PC-3 (cell line): ENCODE measurements around the gene KLHL1. TPM values are rescaled to one million over a fixed set of nuclear protein-coding genes. Genes with fewer than 3 reads are reported as not detected.

Experiments used
- ATAC-seq: fragments of 200-7000 bp; cut with Tn5 transposase; 2 replicates; pipeline ENCODE4 v1.9.1; 2020; ENCODE audit warnings: mild to moderate bottlenecking, moderate library complexity
- BruUV-seq: library from RNA; stranded (reverse); fragments of 400-500 nt; replicated peaks from 2 replicates; lab custom pipeline; 2021; lab: Mats Ljungman, UMichigan
- CTCF ChIA-PET: fragments of 300-600 bp; sonication (Branson Sonifier 250); formaldehyde crosslinking; loops from one replicate; lab custom pipeline; 2022; ENCODE audit warnings: antibody characterized with exemption; lab: Charles Lee
- POLR2A ChIA-PET: fragments of 300-600 bp; sonication (Branson Sonifier 250); formaldehyde crosslinking; loops from one replicate; lab custom pipeline; 2022; ENCODE audit warnings: antibody characterized with exemption; ENCODE audit not compliant: unreplicated experiment; lab: Charles Lee
- DNase-seq: peaks from one replicate; pipeline ENCODE4 v3.0.0-alpha.2; 2015
- H2AFZ ChIP-seq: fragments of 300-600 bp; sonication (generic); 2 replicates; pipeline ENCODE4 v1.6.0; 2016; ENCODE audit warnings: antibody characterized with exemption, low read length
- H3F3A ChIP-seq: fragments of 300-600 bp; sonication (generic); one replicate; pipeline ENCODE4 v1.6.0; 2017; ENCODE audit warnings: antibody characterized with exemption, low read length, control low read depth, mild to moderate bottlenecking; ENCODE audit not compliant: unreplicated experiment
- H3K27ac ChIP-seq: fragments of 300-600 bp; sonication (generic); 2 replicates; pipeline ENCODE4 v1.5.1; 2016; ENCODE audit warnings: mild to moderate bottlenecking, low read length
- H3K27me3 ChIP-seq: fragments of 300-600 bp; sonication (generic); 2 replicates; pipeline ENCODE4 v1.6.1; 2016; ENCODE audit warnings: low read length, mixed read lengths
- H3K36me3 ChIP-seq: fragments of 300-600 bp; sonication (generic); 2 replicates; pipeline ENCODE4 v1.6.1; 2016; ENCODE audit warnings: low read depth, mixed run types, low read length, mixed read lengths
- H3K4me1 ChIP-seq: fragments of 300-600 bp; sonication (generic); 2 replicates; pipeline ENCODE4 v1.5.1; 2016; ENCODE audit warnings: low read length; ENCODE audit not compliant: insufficient read depth
- H3K4me2 ChIP-seq: fragments of 300-600 bp; sonication (generic); 2 replicates; pipeline ENCODE4 v1.6.0; 2016; ENCODE audit warnings: low read length
- H3K4me3 ChIP-seq: fragments of 300-600 bp; sonication (generic); 2 replicates; pipeline ENCODE4 v1.5.1; 2016; ENCODE audit warnings: mild to moderate bottlenecking, low read length, mixed read lengths
- H3K79me2 ChIP-seq: fragments of 300-600 bp; sonication (generic); 2 replicates; pipeline ENCODE4 v1.6.1; 2017; ENCODE audit warnings: low read length, mixed read lengths
- H3K9ac ChIP-seq: fragments of 300-600 bp; sonication (generic); 2 replicates; pipeline ENCODE4 v1.6.0; 2016; ENCODE audit warnings: mild to moderate bottlenecking, low read length
- H3K9me2 ChIP-seq: fragments of 300-600 bp; sonication (generic); replicated peaks from 2 replicates; pipeline ENCODE4 v1.6.1; 2016; ENCODE audit warnings: mixed run types, low read length, mixed read lengths
- H3K9me3 ChIP-seq: fragments of 300-600 bp; sonication (generic); 2 replicates; pipeline ENCODE4 v1.6.1; 2016; ENCODE audit warnings: low read length, mixed read lengths
- H4K20me1 ChIP-seq: fragments of 300-600 bp; sonication (generic); 2 replicates; pipeline ENCODE4 v1.6.1; 2016; ENCODE audit warnings: low read length, mixed read lengths
- CTCF ChIP-seq: fragments of 300-600 bp; sonication (generic); conservative IDR thresholded peaks from 2 replicates; pipeline ENCODE4 v1.5.1; 2017; ENCODE audit warnings: antibody characterized with exemption, low read depth, mild to moderate bottlenecking, low read length
- EZH2 ChIP-seq: fragments of 300-600 bp; sonication (generic); IDR thresholded peaks from one replicate; pipeline ENCODE4 v1.6.1; 2017; ENCODE audit warnings: antibody characterized with exemption, mild to moderate bottlenecking, low read length; ENCODE audit not compliant: unreplicated experiment
- EZH2phosphoT487 ChIP-seq: fragments of 300-600 bp; sonication (generic); IDR thresholded peaks from 2 replicates; pipeline ENCODE4 v1.6.1; 2018; ENCODE audit warnings: mild to moderate bottlenecking, antibody characterized with exemption, low read length, borderline replicate concordance
- intact Hi-C: fragments of 100-400 bp; cut with micrococcal nuclease; formaldehyde crosslinking; loops from 2 replicates; pipeline ENCODE4 v1.9.0; 2023
- total RNA-seq: library from RNA; depleted of rRNA; stranded (reverse); fragments of >200 nt; gene quantifications from 2 replicates; pipeline ENCODE4 v1.2.3, GENCODE V29; 2014

KLHL1 gene
- total RNA-seq, 1 experiment from 2014 or later, result not detected

- no peak for TF ChIP-seq CTCF
- TF ChIP-seq EZH2phosphoT487, result no peak
- TF ChIP-seq EZH2, result no peak
- Histone ChIP-seq H3K9me2 (no peaks in the 10 kb centered on the region), H3F3A (no peaks in the 10 kb centered on the region), H3K79me2 (no peaks in the 10 kb centered on the region), H4K20me1 (no peaks in the 10 kb centered on the region), H3K27ac (no peak overlapping the region), H3K4me3 (no peak overlapping the region), H3K27me3 (no peaks in the 10 kb centered on the region), H2AFZ (no peak overlapping the region), H3K36me3 (no peaks in the 10 kb centered on the region), H3K4me1 (0 out of 2 replicates have a peak, but pooled peaks cover 7% of the 10 kb centered on the region), H3K4me2 (no peak overlapping the region), H3K9ac (no peak overlapping the region), H3K9me3 (no peaks in the 10 kb centered on the region)
- ChIA-PET POLR2A (no interaction called here), CTCF (no interaction called here)
- intact Hi-C loops, result no loop called here
- ATAC-seq (no peak), DNase-seq (no peak)
- no TSS peak for BruUV-seq
Observed at GRCh38 chr13:69721631-69722030, 386.6 kb downstream of the KLHL1 start.

- H3K9ac ChIP-seq, result no peak overlapping the region
- DNase-seq (peak; percentile 38), ATAC-seq (peak; percentile 92)
- intact Hi-C loops, result no loop called here
- H3K9me3 ChIP-seq, result no peaks in the 10 kb centered on the region
- TF ChIP-seq EZH2, result no peak
- TF ChIP-seq EZH2phosphoT487, result no peak
- TF ChIP-seq CTCF, result no peak
- H3K79me2 ChIP-seq, result no peaks in the 10 kb centered on the region
- H3K4me3 ChIP-seq, result no peak overlapping the region
- H2AFZ ChIP-seq, result no peak overlapping the region
- ChIA-PET CTCF (no interaction called here), POLR2A (no interaction called here)
- no peaks in the 10 kb centered on the region for H3K36me3 ChIP-seq
- H3K4me1 ChIP-seq, result 0 out of 2 replicates have a peak, but pooled peaks cover 7% of the 10 kb centered on the region
- H3F3A ChIP-seq, result no peaks in the 10 kb centered on the region
- peak overlapping the region; percentile 44 for H3K27ac ChIP-seq
- no peak overlapping the region for H3K4me2 ChIP-seq
- H4K20me1 ChIP-seq, result no peaks in the 10 kb centered on the region
- no peaks in the 10 kb centered on the region for H3K9me2 ChIP-seq
- no TSS peak for BruUV-seq
- no peaks in the 10 kb centered on the region for H3K27me3 ChIP-seq
Observed at GRCh38 chr13:69720278-69720983, 387.8 kb downstream of the KLHL1 start.

GRCh38 chr13:69706807-69707206 is 401.4 kb downstream of the KLHL1 start:
- H3K9ac ChIP-seq, result no peak overlapping the region
- ATAC-seq, result no peak
- no peak overlapping the region for H3K4me2 ChIP-seq
- no peaks in the 10 kb centered on the region for H3K36me3 ChIP-seq
- no peaks in the 10 kb centered on the region for H3K27me3 ChIP-seq
- ChIA-PET CTCF (no interaction called here), POLR2A (no interaction called here)
- H3K79me2 ChIP-seq, result no peaks in the 10 kb centered on the region
- H3K27ac ChIP-seq, result no peak overlapping the region
- H3K4me1 ChIP-seq, result no peaks in the 10 kb centered on the region
- H3K9me3 ChIP-seq, result no peaks in the 10 kb centered on the region
- H3F3A ChIP-seq, result no peaks in the 10 kb centered on the region
- TF ChIP-seq EZH2 (no peak), CTCF (no peak), EZH2phosphoT487 (no peak)
- DNase-seq, result no peak
- intact Hi-C loops, result no loop called here
- no TSS peak for BruUV-seq
- no peak overlapping the region for H2AFZ ChIP-seq
- no peaks in the 10 kb centered on the region for H4K20me1 ChIP-seq
- no peaks in the 10 kb centered on the region for H3K9me2 ChIP-seq
- no peak overlapping the region for H3K4me3 ChIP-seq
